Activated naive CD4-positive, alpha-beta T cell treated with anti-CD3 and anti-CD28 coated beads for 36 hours (primary cell): Measurements from ENCODE around the gene LRRC4C. TPM values are rescaled to one million over a fixed set of nuclear protein-coding genes. Genes with fewer than 3 reads are reported as not detected.
"Not testable (repeated sequence)": the region's sequence is repeated elsewhere in the genome, so short reads cannot be mapped to it uniquely, and the experiment has no call there.

Experiments
- CTCF ChIA-PET: fragments of 350-600 bp; sonication (Branson Sonifier 250); formaldehyde crosslinking; loops from one replicate; lab custom pipeline; 2021; ENCODE audit warnings: antibody characterized with exemption; lab: Charles Lee
- DNase-seq: peaks from one replicate; pipeline ENCODE4 v3.0.0-alpha.2; 2020
- H3K27ac Mint-ChIP-seq: one replicate; pipeline ENCODE4 v1.8.0; 2021; ENCODE audit warnings: mild to moderate bottlenecking, mixed read lengths
- H3K27me3 Mint-ChIP-seq: one replicate; pipeline ENCODE4 v1.8.0; 2021; ENCODE audit warnings: low read depth, mixed read lengths
- H3K36me3 Mint-ChIP-seq: one replicate; pipeline ENCODE4 v1.8.0; 2021; ENCODE audit warnings: low read depth, mixed read lengths
- H3K4me1 Mint-ChIP-seq: one replicate; pipeline ENCODE4 v1.8.0; 2021; ENCODE audit warnings: low read depth, mixed read lengths
- H3K4me3 Mint-ChIP-seq: one replicate; pipeline ENCODE4 v1.8.0; 2021; ENCODE audit warnings: mild to moderate bottlenecking, moderate library complexity, mixed read lengths
- H3K9me3 Mint-ChIP-seq: one replicate; pipeline ENCODE4 v1.8.0; 2021; ENCODE audit warnings: mixed read lengths
- intact Hi-C: fragments of 100-400 bp; cut with micrococcal nuclease; formaldehyde crosslinking; loops from one replicate; pipeline ENCODE4 v1.15.1; 2023
- total RNA-seq, 2 experiments: library from RNA; stranded (reverse); gene quantifications; one replicate each; pipeline ENCODE4 v1.2.3, GENCODE V29; 2021

LRRC4C gene
- total RNA-seq, 2 experiments from 2014 or later, result not detected

DNA sequence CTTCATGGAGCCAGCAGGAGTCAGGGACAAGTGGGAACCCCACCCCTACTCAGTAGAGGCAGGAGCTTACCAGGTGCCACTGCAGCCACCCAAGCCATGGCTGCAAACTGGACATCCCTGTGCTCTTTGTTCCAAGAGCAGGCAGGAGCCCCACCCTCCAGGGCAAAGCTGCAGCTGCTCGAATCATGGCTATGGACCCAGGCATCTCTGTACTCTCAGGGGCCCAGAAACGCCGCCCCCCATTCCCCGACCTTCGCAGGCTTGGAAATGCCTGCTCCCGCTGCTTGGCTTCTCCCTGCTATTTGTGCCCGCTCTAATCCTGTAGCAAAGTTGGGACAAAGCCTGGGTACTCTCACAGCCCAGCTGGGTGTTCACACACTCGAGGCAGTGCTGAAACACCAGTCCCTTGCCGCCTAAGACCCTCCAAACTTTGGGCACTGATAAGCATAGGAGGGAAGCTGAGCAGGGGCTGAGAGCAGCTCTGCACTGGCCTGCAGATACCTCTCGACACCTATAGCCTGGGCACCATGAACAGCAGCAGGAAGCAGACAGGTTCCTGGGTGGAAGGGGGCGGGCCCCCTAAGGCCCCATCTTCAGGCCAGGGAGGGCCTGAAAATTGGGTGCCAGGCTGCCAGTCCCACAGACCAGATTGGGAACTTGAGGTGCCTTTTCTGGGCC, 402.4 kb downstream of the LRRC4C start:
- intact Hi-C loops, result no loop called here
- no peak for DNase-seq
- Mint-ChIP-seq H3K27ac (no peak overlapping the region), H3K4me1 (no peaks in the 10 kb centered on the region), H3K36me3 (no peaks in the 10 kb centered on the region), H3K27me3 (no peaks in the 10 kb centered on the region), H3K4me3 (no peak overlapping the region), H3K9me3 (peaks cover 5% of the 10 kb centered on the region)
- CTCF ChIA-PET, result no interaction called here

DNA sequence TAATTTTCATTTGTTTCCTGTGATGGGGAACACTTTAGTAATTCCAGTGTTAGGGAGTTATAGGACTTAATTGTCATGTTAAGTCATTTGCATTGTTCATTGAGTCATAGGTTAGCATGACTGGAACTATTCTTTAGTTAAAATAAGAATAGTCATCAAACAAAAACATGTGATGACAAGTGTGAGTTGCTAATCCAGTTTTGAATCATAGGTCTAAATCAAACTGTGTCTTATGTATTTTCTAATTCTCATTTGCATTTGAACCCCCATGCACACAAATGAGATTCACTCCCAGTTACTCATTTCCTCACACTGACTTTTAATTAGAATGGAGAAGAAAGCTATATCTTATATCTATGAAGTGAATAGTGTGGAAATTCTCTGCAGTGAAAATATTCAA, 405.6 kb downstream of the LRRC4C start:
- Mint-ChIP-seq H3K36me3 (no peaks in the 10 kb centered on the region), H3K4me3 (no peak overlapping the region), H3K9me3 (peaks cover 8% of the 10 kb centered on the region), H3K27ac (no peak overlapping the region), H3K27me3 (no peaks in the 10 kb centered on the region), H3K4me1 (no peaks in the 10 kb centered on the region)
- intact Hi-C loops, result no loop called here
- DNase-seq, result no peak
- CTCF ChIA-PET, result no interaction called here

GRCh38 chr11:41051919-41052635, 407.4 kb downstream of the LRRC4C start:
- CTCF ChIA-PET, result no interaction called here
- Mint-ChIP-seq H3K27ac (no peak overlapping the region), H3K36me3 (no peaks in the 10 kb centered on the region), H3K27me3 (no peaks in the 10 kb centered on the region), H3K9me3 (peaks cover 11% of the 10 kb centered on the region), H3K4me3 (no peak overlapping the region), H3K4me1 (no peaks in the 10 kb centered on the region)
- DNase-seq, result no peak
- intact Hi-C loops, result no loop called here

DNA sequence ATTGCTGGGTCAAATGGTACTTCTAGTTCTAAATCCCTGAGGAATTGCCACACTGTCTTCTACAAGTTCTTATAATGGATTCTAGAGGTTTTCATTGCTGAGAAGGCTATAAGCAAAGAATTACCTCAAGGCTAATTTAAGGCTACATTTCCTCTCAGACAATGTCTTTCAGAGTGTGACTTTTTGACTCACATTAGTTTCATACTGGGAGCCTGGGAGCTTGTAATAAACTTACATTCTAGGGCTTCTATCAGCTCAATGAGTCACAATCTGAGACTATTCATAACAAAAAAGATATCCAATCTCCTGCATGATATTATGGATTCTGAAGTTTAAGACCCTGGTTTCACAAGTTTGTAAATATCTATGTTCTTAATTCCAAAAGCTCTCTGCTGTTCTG, 408.7 kb downstream of the LRRC4C start:
- CTCF ChIA-PET, result interaction anchor here (0.5 kb wide), 1 partner anchor 1755 kb away, joined by 4 read pairs; no protein-coding TSS in a partner anchor
- no peak for DNase-seq
- H3K4me3 Mint-ChIP-seq, result no peak overlapping the region
- H3K9me3 Mint-ChIP-seq, result peaks cover 11% of the 10 kb centered on the region
- no peaks in the 10 kb centered on the region for H3K27me3 Mint-ChIP-seq
- H3K36me3 Mint-ChIP-seq, result no peaks in the 10 kb centered on the region
- no peak overlapping the region for H3K27ac Mint-ChIP-seq
- no peaks in the 10 kb centered on the region for H3K4me1 Mint-ChIP-seq
- intact Hi-C loops, result no loop called here

DNA sequence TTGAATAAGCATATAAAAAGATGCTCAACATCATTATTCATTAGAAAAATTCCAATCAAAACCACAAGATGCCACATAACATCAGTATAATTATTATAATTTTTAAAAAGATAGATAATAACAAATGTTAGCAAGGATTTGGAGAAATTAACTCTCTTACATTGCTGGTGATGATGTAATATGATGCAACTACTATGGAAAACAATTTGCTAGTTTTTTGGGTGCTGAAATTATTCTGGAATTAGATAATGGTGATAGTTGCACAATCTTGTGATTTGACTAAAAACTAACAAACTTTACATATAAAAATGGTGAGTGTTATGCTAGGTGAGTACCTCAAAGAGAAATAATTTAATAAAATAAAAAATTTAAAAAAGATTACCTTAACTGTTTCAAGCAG, 412.2 kb downstream of the LRRC4C start:
- CTCF ChIA-PET, result no interaction called here
- no peaks in the 10 kb centered on the region for H3K36me3 Mint-ChIP-seq
- no peaks in the 10 kb centered on the region for H3K27me3 Mint-ChIP-seq
- DNase-seq, result no peak
- no peak overlapping the region for H3K4me3 Mint-ChIP-seq
- no peak overlapping the region for H3K27ac Mint-ChIP-seq
- H3K9me3 Mint-ChIP-seq, result peaks cover 8% of the 10 kb centered on the region
- no peaks in the 10 kb centered on the region for H3K4me1 Mint-ChIP-seq
- intact Hi-C loops, result no loop called here

- DNase-seq, result no peak
- no peaks in the 10 kb centered on the region for H3K27me3 Mint-ChIP-seq
- intact Hi-C loops, result no loop called here
- H3K9me3 Mint-ChIP-seq, result peaks cover 10% of the 10 kb centered on the region
- no peak overlapping the region for H3K4me3 Mint-ChIP-seq
- no peaks in the 10 kb centered on the region for H3K4me1 Mint-ChIP-seq
- H3K27ac Mint-ChIP-seq, result no peak overlapping the region
- no peaks in the 10 kb centered on the region for H3K36me3 Mint-ChIP-seq
- CTCF ChIA-PET, result no interaction called here
Measured at GRCh38 chr11:41045266-41045665, 414.2 kb downstream of the LRRC4C start.

DNA sequence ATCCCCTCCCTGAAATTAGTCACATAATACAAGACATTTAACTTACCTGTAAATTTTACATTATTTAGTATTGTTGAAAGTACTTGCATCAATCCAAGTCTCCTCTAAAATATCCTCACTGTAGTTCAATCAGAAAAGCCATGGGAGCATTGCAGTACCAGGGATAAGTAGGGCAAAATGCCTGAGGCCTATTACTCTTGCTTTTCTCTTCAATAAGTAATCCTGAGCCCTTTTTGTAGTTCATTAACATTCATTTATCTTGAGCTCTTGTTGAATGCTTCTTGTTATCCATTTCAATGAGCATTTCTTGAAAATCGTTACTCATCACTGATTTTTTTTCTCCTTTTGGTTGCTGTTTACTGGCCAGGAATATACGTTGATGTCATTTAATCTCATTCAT, 414.7 kb downstream of the LRRC4C start:
- H3K27ac Mint-ChIP-seq, result no peak overlapping the region
- CTCF ChIA-PET, result no interaction called here
- peaks cover 12% of the 10 kb centered on the region for H3K9me3 Mint-ChIP-seq
- no peak for DNase-seq
- H3K4me1 Mint-ChIP-seq, result no peaks in the 10 kb centered on the region
- H3K4me3 Mint-ChIP-seq, result no peak overlapping the region
- H3K36me3 Mint-ChIP-seq, result no peaks in the 10 kb centered on the region
- intact Hi-C loops, result no loop called here
- no peaks in the 10 kb centered on the region for H3K27me3 Mint-ChIP-seq

DNA sequence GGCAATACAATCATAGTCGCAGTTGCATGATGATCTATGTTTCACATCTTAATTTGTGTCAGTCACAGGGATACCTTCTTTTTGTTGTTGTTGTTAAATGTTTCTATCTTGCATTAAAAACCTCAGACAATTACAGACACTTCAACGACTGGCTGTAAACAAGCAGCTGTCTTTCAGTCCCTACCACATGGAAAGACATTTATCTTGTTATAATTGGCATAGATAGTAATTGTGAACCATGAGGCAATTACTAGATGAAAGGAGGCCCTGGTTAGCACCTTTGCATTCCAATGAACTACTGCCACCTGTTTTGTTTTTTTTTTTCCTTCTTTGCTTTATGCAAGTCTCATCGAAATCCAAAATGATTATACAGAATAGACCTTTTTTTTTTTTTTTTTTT, 416.8 kb downstream of the LRRC4C start:
- DNase-seq, result no peak
- no peak overlapping the region for H3K4me3 Mint-ChIP-seq
- H3K9me3 Mint-ChIP-seq, result peaks cover 6% of the 10 kb centered on the region
- H3K36me3 Mint-ChIP-seq, result no peaks in the 10 kb centered on the region
- intact Hi-C loops, result no loop called here
- no peaks in the 10 kb centered on the region for H3K27me3 Mint-ChIP-seq
- CTCF ChIA-PET, result no interaction called here
- H3K4me1 Mint-ChIP-seq, result no peaks in the 10 kb centered on the region
- H3K27ac Mint-ChIP-seq, result no peak overlapping the region

GRCh38 chr11:41040474-41040873, 419.0 kb downstream of the LRRC4C start:
- Mint-ChIP-seq H3K4me1 (no peaks in the 10 kb centered on the region), H3K36me3 (no peaks in the 10 kb centered on the region), H3K9me3 (peaks cover 6% of the 10 kb centered on the region), H3K4me3 (no peak overlapping the region), H3K27me3 (no peaks in the 10 kb centered on the region), H3K27ac (no peak overlapping the region)
- intact Hi-C loops, result no loop called here
- DNase-seq, result no peak
- CTCF ChIA-PET, result no interaction called here

DNA sequence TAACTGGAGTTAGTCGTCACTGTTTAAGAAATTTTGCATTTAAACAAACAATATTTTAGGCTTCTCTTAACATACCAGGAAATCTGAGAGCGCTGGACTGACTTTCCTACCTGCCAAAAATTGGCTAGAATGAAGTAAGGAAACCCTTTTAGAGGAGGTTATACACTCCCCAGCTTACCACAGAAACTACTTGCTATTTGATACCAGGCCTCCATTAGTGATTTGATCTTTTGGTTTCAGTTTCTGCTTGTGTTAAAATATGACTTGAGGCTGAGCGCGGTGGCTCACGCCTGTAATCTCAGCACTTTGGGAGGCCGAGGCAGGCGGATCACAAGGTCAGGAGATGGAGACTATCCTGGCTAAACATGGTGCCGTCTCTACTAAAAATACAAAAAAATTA, 419.9 kb downstream of the LRRC4C start:
- Mint-ChIP-seq H3K27me3 (no peaks in the 10 kb centered on the region), H3K4me3 (no peak overlapping the region), H3K9me3 (peaks cover 10% of the 10 kb centered on the region), H3K4me1 (no peaks in the 10 kb centered on the region), H3K27ac (no peak overlapping the region), H3K36me3 (no peaks in the 10 kb centered on the region)
- intact Hi-C loops, result no loop called here
- CTCF ChIA-PET, result interaction anchor here (0.7 kb wide), 1 partner anchor 283 kb away, joined by 3 read pairs; no protein-coding TSS in a partner anchor
- DNase-seq, result no peak

DNA sequence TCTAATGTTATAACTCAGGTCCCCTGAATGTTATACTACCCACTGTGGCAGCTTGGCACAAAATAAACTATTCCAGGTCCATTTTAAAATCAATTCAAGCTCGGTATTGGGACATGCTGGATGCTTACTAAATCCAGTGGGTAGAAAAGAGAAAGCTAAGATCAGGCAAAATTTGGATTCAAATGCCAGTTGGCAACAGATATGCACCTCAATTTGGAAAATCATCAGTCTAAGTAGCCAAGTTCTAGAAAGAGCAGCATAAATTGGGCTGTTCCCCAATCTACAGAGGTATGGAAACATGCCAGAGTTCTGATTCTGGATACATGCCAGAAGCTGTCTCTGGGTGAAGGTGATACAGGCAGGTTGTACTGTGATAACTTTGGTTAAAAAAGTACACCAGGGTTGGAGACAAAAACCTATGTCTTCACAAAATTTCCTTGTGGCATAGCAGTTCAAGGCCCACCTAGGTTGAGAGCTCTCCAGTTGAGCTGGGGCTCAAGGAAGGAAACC, 427.8 kb downstream of the LRRC4C start:
- Mint-ChIP-seq H3K27ac (no peak overlapping the region), H3K9me3 (peaks cover 9% of the 10 kb centered on the region), H3K36me3 (peaks cover 2% of the 10 kb centered on the region), H3K27me3 (no peaks in the 10 kb centered on the region), H3K4me3 (no peak overlapping the region), H3K4me1 (no peaks in the 10 kb centered on the region)
- DNase-seq, result no peak
- CTCF ChIA-PET, result no interaction called here
- intact Hi-C loops, result no loop called here

DNA sequence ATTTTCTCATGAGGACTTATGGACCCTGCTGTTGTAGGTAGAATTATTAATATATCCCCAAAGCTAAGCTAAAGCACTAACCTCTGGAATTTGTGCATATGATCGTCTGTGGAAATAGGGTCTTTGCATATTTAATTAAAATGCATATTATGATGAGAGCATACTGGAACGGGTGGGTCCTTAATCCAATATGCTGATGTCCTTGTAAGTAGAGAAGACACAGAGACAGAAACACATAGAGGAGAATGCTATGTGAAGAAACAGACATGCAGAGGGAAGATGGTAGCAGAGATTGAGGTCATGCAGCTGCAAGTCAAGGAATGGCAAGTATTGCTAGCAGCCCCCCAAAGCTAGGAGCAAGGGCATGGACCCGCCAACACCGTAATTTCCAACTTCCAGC, 439.2 kb downstream of the LRRC4C start:
- Mint-ChIP-seq H3K4me1 (no peaks in the 10 kb centered on the region), H3K27ac (no peak overlapping the region), H3K27me3 (no peaks in the 10 kb centered on the region), H3K4me3 (no peak overlapping the region), H3K9me3 (peaks cover 11% of the 10 kb centered on the region), H3K36me3 (no peaks in the 10 kb centered on the region)
- CTCF ChIA-PET, result no interaction called here
- DNase-seq, result no peak
- intact Hi-C loops, result no loop called here

DNA sequence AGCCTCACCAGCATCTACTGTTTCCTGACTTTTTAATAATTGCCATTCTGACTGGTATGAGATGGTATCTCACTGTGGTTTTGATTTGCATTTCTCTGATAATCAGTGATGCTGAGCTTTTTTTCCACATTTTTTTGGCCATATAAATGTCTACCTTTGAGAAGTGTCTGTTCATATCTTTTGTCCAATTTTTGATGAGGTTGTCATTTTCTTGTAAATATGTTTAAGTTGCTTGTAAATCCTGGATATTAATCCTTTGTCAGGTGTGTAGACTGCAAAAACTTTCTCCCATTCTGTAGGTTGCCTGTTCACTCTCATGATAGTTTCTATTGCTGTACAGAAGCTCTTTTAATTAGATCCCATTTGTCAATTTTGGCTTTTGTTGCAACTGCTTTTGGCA, 439.8 kb downstream of the LRRC4C start:
- H3K4me3 Mint-ChIP-seq, H3K36me3 Mint-ChIP-seq, H3K27ac Mint-ChIP-seq, CTCF ChIA-PET, intact Hi-C loops, DNase-seq, H3K4me1 Mint-ChIP-seq, H3K27me3 Mint-ChIP-seq: not testable (repeated sequence)
- H3K9me3 Mint-ChIP-seq, result peaks cover 11% of the 10 kb centered on the region
